ENCODE results near the gene RPL9.

Gene RPL9

DNA sequence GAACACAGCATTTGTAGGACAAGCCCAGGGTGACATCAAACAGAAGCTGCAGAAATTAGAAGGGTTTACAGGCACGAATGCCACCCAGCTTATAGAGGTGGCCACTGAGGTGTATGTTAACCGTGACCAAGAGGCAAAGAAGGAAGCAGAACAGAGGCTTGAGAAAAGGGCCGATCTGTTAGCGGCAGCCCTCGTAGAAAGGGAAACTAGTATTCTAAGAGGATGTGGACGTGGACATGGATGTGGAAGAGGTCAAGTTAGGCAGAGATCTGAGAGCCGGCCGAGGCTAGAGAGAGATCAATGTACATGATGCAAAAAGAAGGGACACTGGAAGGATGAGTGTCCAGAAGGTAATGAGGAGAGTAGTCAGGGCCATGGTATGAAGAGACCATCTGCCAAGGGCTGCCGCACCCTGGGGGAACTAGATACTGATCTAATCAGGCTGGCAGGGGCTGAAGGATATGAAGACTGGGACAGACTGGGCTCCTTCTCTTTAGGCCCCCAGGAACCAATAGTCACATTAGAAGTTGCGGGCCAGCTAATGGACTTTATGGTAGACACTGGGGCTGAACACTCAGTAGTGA lies 27.6 kb upstream of the RPL9 start:
- Histone ChIP-seq H3K9ac (ENCODE audit: low read length in 2 of 2) (no peak overlapping the region), H3K27ac (ENCODE audit: low read length) (no peak overlapping the region), H3K9me3 (ENCODE audit: control insufficient read depth in 2 of 2, low read length in 2 of 2) (no peaks in the 10 kb centered on the region)

GRCh38 chr4:39484582-39485272 lies 26.0 kb upstream of the RPL9 start:
- H3K27ac ChIP-seq (ENCODE audit: low read length): no peak overlapping the region
- no peaks in the 10 kb centered on the region for H3K36me3 ChIP-seq (ENCODE audit: control insufficient read depth in 2 of 2, insufficient read depth in 2 of 2, low read length in 2 of 2)
- H3K4me1 ChIP-seq (ENCODE audit: control insufficient read depth, insufficient read depth, low read length): no peaks in the 10 kb centered on the region
- H3K9ac ChIP-seq (ENCODE audit: low read length in 2 of 2): no peak overlapping the region
- H3K9me3 ChIP-seq (ENCODE audit: control insufficient read depth in 2 of 2, low read length in 2 of 2): no peaks in the 10 kb centered on the region
- no peak overlapping the region for H3K4me3 ChIP-seq (ENCODE audit: low read length in 2 of 2)
- H3K27me3 ChIP-seq (ENCODE audit: control insufficient read depth in 1 of 2, insufficient read depth in 2 of 2, low read length in 2 of 2): no peaks in the 10 kb centered on the region

More for the DNA sequence above, 27.6 kb upstream of the RPL9 start:
- Histone ChIP-seq H3K4me3 (ENCODE audit: low read length in 2 of 2) (no peak overlapping the region), H3K27me3 (ENCODE audit: control insufficient read depth in 1 of 2, insufficient read depth in 2 of 2, low read length in 2 of 2) (no peaks in the 10 kb centered on the region), H3K36me3 (ENCODE audit: control insufficient read depth in 2 of 2, insufficient read depth in 2 of 2, low read length in 2 of 2) (no peaks in the 10 kb centered on the region), H3K4me1 (ENCODE audit: control insufficient read depth, insufficient read depth, low read length) (no peaks in the 10 kb centered on the region)

DNA sequence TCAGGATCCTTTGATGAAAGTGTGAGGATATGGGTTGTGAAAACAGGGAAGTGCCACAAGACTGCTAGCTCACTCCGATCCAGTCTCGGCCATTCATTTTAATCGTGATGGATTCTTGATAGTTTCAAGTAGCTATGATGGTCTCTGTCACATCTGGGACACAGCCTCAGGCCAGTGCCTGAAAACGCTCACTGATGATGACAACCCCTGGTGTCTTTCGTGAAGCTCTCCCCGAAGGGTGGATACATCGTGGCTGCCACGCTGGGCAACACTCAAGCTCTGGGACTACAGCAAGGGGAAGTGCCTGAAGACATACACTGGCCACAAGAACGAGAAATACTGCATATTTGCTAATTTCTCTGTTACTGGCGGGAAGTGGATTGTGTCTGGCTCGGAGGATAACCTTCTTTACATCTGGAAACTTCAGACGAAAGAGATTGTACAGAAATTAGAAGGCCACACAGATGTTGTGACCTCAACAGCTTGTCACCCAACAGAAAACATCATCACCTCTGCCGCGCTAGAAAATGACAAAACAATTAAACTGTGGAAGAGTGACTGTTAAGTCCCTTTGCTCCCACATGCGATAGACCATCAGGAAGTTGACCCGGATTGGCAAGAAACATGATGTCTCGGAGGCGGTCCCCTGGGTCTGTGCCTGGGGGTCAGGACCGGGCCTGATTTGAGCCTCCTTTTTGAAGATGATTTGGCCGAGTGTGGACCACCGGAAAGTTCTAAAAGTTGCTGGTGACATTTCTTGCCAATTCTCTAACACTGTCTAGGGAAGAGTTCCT lies 22.4 kb upstream of the RPL9 start:
- Histone ChIP-seq H3K4me1 (ENCODE audit: control insufficient read depth, insufficient read depth, low read length) (no peaks in the 10 kb centered on the region), H3K9me3 (ENCODE audit: control insufficient read depth in 2 of 2, low read length in 2 of 2) (no peaks in the 10 kb centered on the region), H3K9ac (ENCODE audit: low read length in 2 of 2) (no peak overlapping the region), H3K4me3 (ENCODE audit: low read length in 2 of 2) (no peak overlapping the region), H3K27me3 (ENCODE audit: control insufficient read depth in 1 of 2, insufficient read depth in 2 of 2, low read length in 2 of 2) (no peaks in the 10 kb centered on the region), H3K36me3 (ENCODE audit: control insufficient read depth in 2 of 2, insufficient read depth in 2 of 2, low read length in 2 of 2) (peaks cover 2 to 6% of the 10 kb centered on the region in 2 donors), H3K27ac (ENCODE audit: low read length) (no peak overlapping the region)

DNA sequence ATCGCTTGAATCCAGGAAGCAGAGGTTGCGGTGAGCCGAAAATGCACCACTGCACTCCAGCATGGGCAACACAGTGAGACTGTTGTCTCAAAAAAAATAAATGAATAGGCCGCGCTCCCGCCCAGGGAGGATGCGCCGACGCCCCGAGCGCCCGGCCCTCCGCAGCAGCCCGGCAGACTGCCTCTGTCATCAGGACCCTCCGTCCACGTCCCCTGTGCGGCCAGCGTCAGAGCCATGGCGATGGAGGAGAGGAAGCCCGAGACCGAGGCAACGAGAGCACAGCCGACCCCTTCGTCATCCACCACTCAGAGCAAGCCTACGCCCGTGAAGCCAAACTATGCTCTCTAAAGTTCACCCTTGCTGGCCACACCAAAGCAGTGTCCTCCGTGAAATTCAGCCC lies 21.5 kb upstream of the RPL9 start:
- Histone ChIP-seq H3K9ac (ENCODE audit: low read length in 2 of 2) (no peak overlapping the region), H3K27me3 (ENCODE audit: control insufficient read depth in 1 of 2, insufficient read depth in 2 of 2, low read length in 2 of 2) (no peaks in the 10 kb centered on the region), H3K4me1 (ENCODE audit: control insufficient read depth, insufficient read depth, low read length) (no peaks in the 10 kb centered on the region), H3K27ac (ENCODE audit: low read length) (no peak overlapping the region), H3K36me3 (ENCODE audit: control insufficient read depth in 2 of 2, insufficient read depth in 2 of 2, low read length in 2 of 2) (peaks cover 2 to 7% of the 10 kb centered on the region in 2 donors), H3K4me3 (ENCODE audit: low read length in 2 of 2) (no peak overlapping the region), H3K9me3 (ENCODE audit: control insufficient read depth in 2 of 2, low read length in 2 of 2) (no peaks in the 10 kb centered on the region)

GRCh38 chr4:39476187-39476895 lies 17.6 kb upstream of the RPL9 start:
- H3K9ac ChIP-seq (ENCODE audit: low read length in 2 of 2): no peak overlapping the region
- no peaks in the 10 kb centered on the region for H3K9me3 ChIP-seq (ENCODE audit: control insufficient read depth in 2 of 2, low read length in 2 of 2)
- H3K27me3 ChIP-seq (ENCODE audit: control insufficient read depth in 1 of 2, insufficient read depth in 2 of 2, low read length in 2 of 2): no peaks in the 10 kb centered on the region
- H3K4me1 ChIP-seq (ENCODE audit: control insufficient read depth, insufficient read depth, low read length): no peaks in the 10 kb centered on the region
- H3K4me3 ChIP-seq (ENCODE audit: low read length in 2 of 2): no peak overlapping the region
- peaks cover 6 to 12% of the 10 kb centered on the region in 2 donors for H3K36me3 ChIP-seq (ENCODE audit: control insufficient read depth in 2 of 2, insufficient read depth in 2 of 2, low read length in 2 of 2)
- no peak overlapping the region for H3K27ac ChIP-seq (ENCODE audit: low read length)

- no peaks in the 10 kb centered on the region for H3K4me1 ChIP-seq (ENCODE audit: control insufficient read depth, insufficient read depth, low read length)
- no peaks in the 10 kb centered on the region for H3K27me3 ChIP-seq (ENCODE audit: control insufficient read depth in 1 of 2, insufficient read depth in 2 of 2, low read length in 2 of 2)
- no peaks in the 10 kb centered on the region for H3K9me3 ChIP-seq (ENCODE audit: control insufficient read depth in 2 of 2, low read length in 2 of 2)
- H3K9ac ChIP-seq (ENCODE audit: low read length in 2 of 2): no peak overlapping the region
- no peak overlapping the region for H3K27ac ChIP-seq (ENCODE audit: low read length)
- H3K36me3 ChIP-seq (ENCODE audit: control insufficient read depth in 2 of 2, insufficient read depth in 2 of 2, low read length in 2 of 2): peaks cover 8 to 12% of the 10 kb centered on the region in 2 donors
- H3K4me3 ChIP-seq (ENCODE audit: low read length in 2 of 2): no peak overlapping the region
These were observed 13.7 kb upstream of the RPL9 start for GRCh38 chr4:39472396-39472795.

DNA sequence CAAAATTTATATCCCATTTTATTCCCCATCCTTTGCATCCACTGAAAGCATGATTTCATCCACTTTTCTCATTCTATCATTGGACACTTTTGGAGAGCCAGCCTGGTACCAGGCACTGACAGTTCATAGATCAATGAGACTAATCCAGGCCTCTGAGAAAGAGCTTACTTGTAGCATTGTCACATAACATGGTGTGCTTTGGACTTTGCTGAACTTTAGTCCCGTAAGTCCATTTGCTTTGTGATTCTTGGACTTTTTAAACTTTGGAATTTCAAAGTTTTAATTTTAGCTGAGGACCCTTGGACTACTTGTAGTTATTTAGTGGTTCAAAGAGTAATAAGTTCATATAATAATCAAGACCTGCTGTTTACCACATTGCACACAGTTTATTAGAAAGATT lies 11.7 kb upstream of the RPL9 start:
- Histone ChIP-seq H3K27ac (ENCODE audit: low read length) (no peak overlapping the region), H3K9me3 (ENCODE audit: control insufficient read depth in 2 of 2, low read length in 2 of 2) (no peaks in the 10 kb centered on the region), H3K27me3 (ENCODE audit: control insufficient read depth in 1 of 2, insufficient read depth in 2 of 2, low read length in 2 of 2) (no peaks in the 10 kb centered on the region), H3K36me3 (ENCODE audit: control insufficient read depth in 2 of 2, insufficient read depth in 2 of 2, low read length in 2 of 2) (peaks cover 5 to 6% of the 10 kb centered on the region in 2 donors), H3K9ac (ENCODE audit: low read length in 2 of 2) (no peak overlapping the region), H3K4me1 (ENCODE audit: control insufficient read depth, insufficient read depth, low read length) (no peaks in the 10 kb centered on the region), H3K4me3 (ENCODE audit: low read length in 2 of 2) (no peak overlapping the region)

GRCh38 chr4:39469429-39470077 lies 10.8 kb upstream of the RPL9 start:
- Histone ChIP-seq H3K9ac (ENCODE audit: low read length in 2 of 2) (no peak overlapping the region), H3K4me3 (ENCODE audit: low read length in 2 of 2) (no peak overlapping the region), H3K9me3 (ENCODE audit: control insufficient read depth in 2 of 2, low read length in 2 of 2) (no peaks in the 10 kb centered on the region), H3K27me3 (ENCODE audit: control insufficient read depth in 1 of 2, insufficient read depth in 2 of 2, low read length in 2 of 2) (no peaks in the 10 kb centered on the region), H3K27ac (ENCODE audit: low read length) (no peak overlapping the region), H3K4me1 (ENCODE audit: control insufficient read depth, insufficient read depth, low read length) (no peaks in the 10 kb centered on the region), H3K36me3 (ENCODE audit: control insufficient read depth in 2 of 2, insufficient read depth in 2 of 2, low read length in 2 of 2) (peaks cover 5 to 9% of the 10 kb centered on the region in 2 donors)

DNA sequence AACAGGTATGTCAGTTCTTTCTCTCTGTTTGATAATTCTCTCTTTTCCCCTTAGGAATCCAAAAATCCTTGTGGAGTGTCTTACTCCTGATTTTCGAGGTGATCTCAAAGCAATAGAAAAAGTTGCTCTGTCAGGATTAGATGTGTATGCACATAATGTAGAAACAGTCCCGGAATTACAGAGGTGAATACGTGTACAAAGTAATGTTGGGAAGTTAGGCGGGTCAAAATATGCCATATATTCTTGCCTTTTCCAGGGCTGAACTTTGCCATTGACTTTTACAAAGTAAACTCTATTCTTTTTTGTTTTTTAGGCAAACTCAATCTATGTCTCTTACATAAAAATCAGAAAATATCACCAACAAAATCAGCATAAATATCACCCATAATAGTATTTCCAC lies 8.7 kb upstream of the RPL9 start:
- Histone ChIP-seq H3K9ac (ENCODE audit: low read length in 2 of 2) (no peak overlapping the region), H3K4me1 (ENCODE audit: control insufficient read depth, insufficient read depth, low read length) (no peaks in the 10 kb centered on the region), H3K36me3 (ENCODE audit: control insufficient read depth in 2 of 2, insufficient read depth in 2 of 2, low read length in 2 of 2) (peaks cover 10 to 13% of the 10 kb centered on the region in 2 donors), H3K4me3 (ENCODE audit: low read length in 2 of 2) (no peak overlapping the region), H3K27me3 (ENCODE audit: control insufficient read depth in 1 of 2, insufficient read depth in 2 of 2, low read length in 2 of 2) (no peaks in the 10 kb centered on the region), H3K27ac (ENCODE audit: low read length) (no peak overlapping the region), H3K9me3 (ENCODE audit: control insufficient read depth in 2 of 2, low read length in 2 of 2) (no peaks in the 10 kb centered on the region)

DNA sequence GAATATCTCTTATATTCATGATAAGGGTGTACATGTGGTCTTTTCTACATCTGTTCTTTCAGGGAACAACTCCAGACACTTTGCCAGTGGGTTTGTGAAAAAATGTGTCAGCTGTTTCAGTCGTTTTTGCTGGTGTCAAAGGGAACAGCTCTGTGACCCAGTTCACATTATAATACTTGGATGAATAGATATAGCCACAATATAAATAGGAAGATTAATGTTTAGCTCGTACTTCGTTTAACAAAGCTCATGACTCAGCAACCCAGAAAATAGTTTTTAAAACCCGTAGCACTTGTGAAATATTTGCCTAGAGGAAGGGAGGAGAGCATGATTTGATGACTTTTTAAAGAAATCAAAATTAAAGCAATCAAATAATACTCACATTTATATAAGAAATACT lies 8.0 kb upstream of the RPL9 start:
- Histone ChIP-seq H3K4me3 (ENCODE audit: low read length in 2 of 2) (no peak overlapping the region), H3K27me3 (ENCODE audit: control insufficient read depth in 1 of 2, insufficient read depth in 2 of 2, low read length in 2 of 2) (no peaks in the 10 kb centered on the region), H3K27ac (ENCODE audit: low read length) (no peak overlapping the region), H3K36me3 (ENCODE audit: control insufficient read depth in 2 of 2, insufficient read depth in 2 of 2, low read length in 2 of 2) (peaks cover 9 to 10% of the 10 kb centered on the region in 2 donors), H3K4me1 (ENCODE audit: control insufficient read depth, insufficient read depth, low read length) (no peaks in the 10 kb centered on the region), H3K9ac (ENCODE audit: low read length in 2 of 2) (no peak overlapping the region), H3K9me3 (ENCODE audit: control insufficient read depth in 2 of 2, low read length in 2 of 2) (no peaks in the 10 kb centered on the region)
